Effector memory CD8-positive, alpha-beta T cell (primary cell): ENCODE results near the gene CAB39L.

Experiments used
- ATAC-seq: fragments of 150-1000 bp; cut with Tn5 transposase; replicated peaks from 2 replicates; pipeline ENCODE4 v1.10.0; 2021; ENCODE audit warnings: mild to moderate bottlenecking, moderate library complexity
- DNase-seq, 3 experiments: peaks; one replicate each; pipeline ENCODE4 v3.0.0; 2021
- H3K27ac Mint-ChIP-seq, 2 donors: one replicate each; pipeline ENCODE4 v1.8.0; 2022; ENCODE audit warnings: mild to moderate bottlenecking in 2 of 2, mixed read lengths in 2 of 2, moderate library complexity in 2 of 2
- H3K27me3 Mint-ChIP-seq, 2 donors: one replicate each; pipeline ENCODE4 v1.8.0; 2022; ENCODE audit warnings: mixed read lengths in 2 of 2
- H3K36me3 Mint-ChIP-seq: one replicate; pipeline ENCODE4 v1.8.0; 2022; ENCODE audit warnings: mild to moderate bottlenecking, moderate library complexity, mixed read lengths; ENCODE audit not compliant: insufficient read depth
- H3K4me1 Mint-ChIP-seq, 2 donors: one replicate each; pipeline ENCODE4 v1.8.0; 2022; ENCODE audit warnings: low read depth in 2 of 2, mixed read lengths in 2 of 2
- H3K4me3 Mint-ChIP-seq, 2 donors: one replicate each; pipeline ENCODE4 v1.8.0; 2022; ENCODE audit warnings: mild to moderate bottlenecking in 2 of 2, mixed read lengths in 2 of 2, moderate library complexity in 2 of 2
- H3K9me3 Mint-ChIP-seq, 2 donors: one replicate each; pipeline ENCODE4 v1.8.0; 2022; ENCODE audit warnings: mixed read lengths in 2 of 2

Gene CAB39L

DNA sequence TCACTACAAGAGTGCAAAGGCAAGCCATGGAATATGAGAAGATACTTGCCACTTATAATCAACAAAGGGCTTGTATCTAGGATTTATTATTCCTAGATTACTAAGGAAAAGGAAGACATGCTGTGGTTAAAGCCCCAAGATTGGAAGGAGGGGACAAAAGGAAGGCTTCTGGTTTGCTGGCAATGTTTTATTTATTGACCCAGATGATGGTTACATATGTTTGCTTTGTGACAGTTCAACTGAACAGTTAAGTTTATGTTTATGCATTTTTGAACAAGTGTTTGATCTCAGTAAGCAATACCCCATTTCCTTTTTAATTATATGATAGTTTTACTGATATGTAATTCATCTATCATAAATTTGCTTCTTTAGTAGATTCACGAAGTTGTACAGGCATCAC is 155.9 kb downstream of the CAB39L start:
- no peak for ATAC-seq
- H3K27ac Mint-ChIP-seq: no peak overlapping the region
- peaks cover 24% of the 10 kb centered on the region for H3K36me3 Mint-ChIP-seq
- H3K4me3 Mint-ChIP-seq: no peak overlapping the region
- H3K9me3 Mint-ChIP-seq: no peaks in the 10 kb centered on the region
- H3K4me1 Mint-ChIP-seq: peaks cover 0 to 2% of the 10 kb centered on the region in 2 donors
- no peaks in the 10 kb centered on the region for H3K27me3 Mint-ChIP-seq
- no peak for DNase-seq

- no peak overlapping the region for H3K27ac Mint-ChIP-seq
- H3K27me3 Mint-ChIP-seq: no peaks in the 10 kb centered on the region
- H3K9me3 Mint-ChIP-seq: no peaks in the 10 kb centered on the region
- no peak for DNase-seq
- H3K4me3 Mint-ChIP-seq: no peak overlapping the region
- peaks cover 8% of the 10 kb centered on the region for H3K36me3 Mint-ChIP-seq
- ATAC-seq: no peak
- H3K4me1 Mint-ChIP-seq: no peaks in the 10 kb centered on the region
Observed at GRCh38 chr13:49279885-49280284, 164.0 kb downstream of the CAB39L start.

DNA sequence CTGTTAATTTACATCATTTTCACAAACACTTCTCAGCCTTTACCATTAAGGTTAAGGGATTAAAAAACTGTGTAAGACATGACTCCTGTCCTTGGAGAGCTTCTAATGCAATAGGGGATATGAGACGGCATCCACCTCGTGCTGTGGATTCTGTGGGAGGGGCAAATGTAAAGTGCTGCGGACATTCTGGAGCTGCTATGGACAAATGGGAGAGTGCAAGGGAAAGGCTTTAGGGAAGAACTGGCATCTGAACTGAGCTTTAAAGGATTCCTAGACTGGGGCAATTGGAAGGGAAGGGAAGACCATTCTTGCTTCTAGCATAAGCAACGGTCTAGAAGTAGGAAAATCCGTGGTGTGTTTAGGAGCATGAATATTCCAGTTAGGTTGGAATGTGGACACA is 164.8 kb downstream of the CAB39L start:
- H3K9me3 Mint-ChIP-seq: no peaks in the 10 kb centered on the region
- ATAC-seq: no peak
- no peak for DNase-seq
- no peak overlapping the region for H3K27ac Mint-ChIP-seq
- no peaks in the 10 kb centered on the region for H3K27me3 Mint-ChIP-seq
- peaks cover 9% of the 10 kb centered on the region for H3K36me3 Mint-ChIP-seq
- no peaks in the 10 kb centered on the region for H3K4me1 Mint-ChIP-seq
- H3K4me3 Mint-ChIP-seq: no peak overlapping the region

GRCh38 chr13:49278211-49278610 is 165.7 kb downstream of the CAB39L start:
- Mint-ChIP-seq H3K27ac (no peak overlapping the region), H3K36me3 (peaks cover 10% of the 10 kb centered on the region), H3K9me3 (no peaks in the 10 kb centered on the region), H3K4me3 (no peak overlapping the region), H3K4me1 (no peaks in the 10 kb centered on the region), H3K27me3 (no peaks in the 10 kb centered on the region)
- ATAC-seq (no peak), DNase-seq (no peak)

DNA sequence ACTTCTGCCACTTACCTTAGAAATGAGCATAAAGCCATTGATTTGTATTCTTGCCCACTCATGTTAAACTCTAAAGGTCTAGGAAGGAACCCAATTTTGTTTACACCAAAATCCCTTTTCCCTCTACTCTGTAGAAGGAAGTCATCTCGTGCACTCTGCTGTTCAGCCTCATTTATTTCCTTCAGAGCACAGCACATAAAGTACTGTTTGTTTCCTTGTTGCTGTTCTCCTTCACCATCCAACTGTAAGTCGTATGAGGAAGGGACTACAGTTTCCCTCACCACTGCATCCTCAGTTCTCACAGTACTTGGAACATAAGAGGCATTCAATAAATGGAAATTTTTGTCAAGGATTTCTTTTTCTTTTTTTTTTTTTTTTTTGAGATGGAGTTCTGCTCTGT is 171.6 kb downstream of the CAB39L start:
- ATAC-seq: no peak
- Mint-ChIP-seq H3K4me1 (no peaks in the 10 kb centered on the region), H3K27ac (no peak overlapping the region), H3K9me3 (no peaks in the 10 kb centered on the region), H3K27me3 (no peaks in the 10 kb centered on the region), H3K36me3 (peaks cover 15% of the 10 kb centered on the region), H3K4me3 (no peak overlapping the region)
- DNase-seq: no peak

GRCh38 chr13:49271264-49271663 is 172.6 kb downstream of the CAB39L start:
- Mint-ChIP-seq H3K4me1 (no peaks in the 10 kb centered on the region), H3K4me3 (no peak overlapping the region), H3K27me3 (no peaks in the 10 kb centered on the region), H3K36me3 (peaks cover 19% of the 10 kb centered on the region), H3K27ac (peak overlapping the region in 1 of 2 donors; percentile 16), H3K9me3 (no peaks in the 10 kb centered on the region)
- DNase-seq (no peak), ATAC-seq (no peak)

DNA sequence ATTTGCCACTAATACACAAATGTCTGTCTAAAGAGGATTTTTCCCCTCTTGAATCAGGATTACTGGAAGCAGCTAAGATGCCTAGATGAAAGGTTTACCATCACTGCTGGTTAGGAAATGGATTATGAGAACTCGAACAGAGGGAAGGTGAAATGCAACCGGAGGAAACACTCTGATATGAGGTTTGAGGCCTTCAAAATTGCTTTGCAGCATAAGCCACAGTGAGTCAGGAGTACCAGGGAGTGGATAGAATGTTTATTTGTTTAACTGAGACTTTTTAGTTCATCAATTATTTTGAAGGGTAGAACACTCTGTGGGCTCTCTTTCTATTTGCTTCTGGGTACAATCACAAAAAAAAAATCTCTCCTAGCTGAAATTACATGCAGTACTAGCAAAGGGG is 178.0 kb downstream of the CAB39L start:
- H3K4me1 Mint-ChIP-seq: no peaks in the 10 kb centered on the region
- no peak for DNase-seq
- H3K36me3 Mint-ChIP-seq: peaks cover 18% of the 10 kb centered on the region

DNA sequence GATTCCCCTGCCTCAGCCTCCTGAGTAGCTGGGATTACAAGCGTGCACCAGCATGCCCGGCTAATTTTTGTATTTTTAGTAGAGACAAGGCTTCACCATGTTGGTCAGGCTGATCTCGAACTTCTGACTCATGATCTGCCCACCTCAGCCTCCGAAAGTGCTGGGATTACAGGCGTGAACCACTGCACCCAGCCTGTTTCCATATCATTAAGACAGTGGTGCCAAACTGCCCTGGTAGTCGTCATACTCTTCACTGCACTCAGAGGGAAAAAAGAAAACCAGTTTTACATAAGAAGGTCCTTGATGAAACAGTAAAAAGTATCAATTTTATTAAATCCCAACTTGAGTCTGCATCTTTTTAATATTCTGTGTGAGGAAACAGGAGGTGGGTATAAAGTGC is 181.2 kb downstream of the CAB39L start:
- Mint-ChIP-seq H3K9me3 (no peaks in the 10 kb centered on the region), H3K36me3 (peaks cover 21% of the 10 kb centered on the region)

More for the DNA sequence above, 178.0 kb downstream of the CAB39L start:
- H3K4me3 Mint-ChIP-seq: no peak overlapping the region
- no peak for ATAC-seq
- peak overlapping the region in 1 of 2 donors; percentile 47 for H3K27ac Mint-ChIP-seq
- H3K27me3 Mint-ChIP-seq: no peaks in the 10 kb centered on the region
- no peaks in the 10 kb centered on the region for H3K9me3 Mint-ChIP-seq

GRCh38 chr13:49259586-49259985 is 184.3 kb downstream of the CAB39L start:
- Mint-ChIP-seq H3K4me3 (no peak overlapping the region), H3K9me3 (no peaks in the 10 kb centered on the region), H3K27ac (peak overlapping the region in 1 of 2 donors; percentile 68), H3K36me3 (peaks cover 29% of the 10 kb centered on the region), H3K27me3 (no peaks in the 10 kb centered on the region), H3K4me1 (peaks cover 4 to 15% of the 10 kb centered on the region in 2 donors)
- ATAC-seq (no peak), DNase-seq (no peak)

More for the DNA sequence above, 181.2 kb downstream of the CAB39L start:
- H3K27me3 Mint-ChIP-seq: no peaks in the 10 kb centered on the region
- H3K4me1 Mint-ChIP-seq: peaks cover 2 to 6% of the 10 kb centered on the region in 2 donors
- no peak for ATAC-seq
- peak overlapping the region in 1 of 2 donors; percentile 68 for H3K27ac Mint-ChIP-seq
- no peak overlapping the region for H3K4me3 Mint-ChIP-seq
- no peak for DNase-seq
